VCaP (cell line): ENCODE results near the gene UBE2G2.

ENCODE experiments used
- H3K27ac ChIP-seq: fragments of 450-650 bp; 2 replicates; pipeline ENCODE4 v1.5.1; 2017
- TF ChIP-seq, protein P1 (sequence below): fragments of 450-650 bp; conservative IDR thresholded peaks from 2 replicates; pipeline ENCODE4 v1.5.1; 2017; ENCODE audit warnings: mild to moderate bottlenecking, moderate library complexity

Gene UBE2G2

DNA sequence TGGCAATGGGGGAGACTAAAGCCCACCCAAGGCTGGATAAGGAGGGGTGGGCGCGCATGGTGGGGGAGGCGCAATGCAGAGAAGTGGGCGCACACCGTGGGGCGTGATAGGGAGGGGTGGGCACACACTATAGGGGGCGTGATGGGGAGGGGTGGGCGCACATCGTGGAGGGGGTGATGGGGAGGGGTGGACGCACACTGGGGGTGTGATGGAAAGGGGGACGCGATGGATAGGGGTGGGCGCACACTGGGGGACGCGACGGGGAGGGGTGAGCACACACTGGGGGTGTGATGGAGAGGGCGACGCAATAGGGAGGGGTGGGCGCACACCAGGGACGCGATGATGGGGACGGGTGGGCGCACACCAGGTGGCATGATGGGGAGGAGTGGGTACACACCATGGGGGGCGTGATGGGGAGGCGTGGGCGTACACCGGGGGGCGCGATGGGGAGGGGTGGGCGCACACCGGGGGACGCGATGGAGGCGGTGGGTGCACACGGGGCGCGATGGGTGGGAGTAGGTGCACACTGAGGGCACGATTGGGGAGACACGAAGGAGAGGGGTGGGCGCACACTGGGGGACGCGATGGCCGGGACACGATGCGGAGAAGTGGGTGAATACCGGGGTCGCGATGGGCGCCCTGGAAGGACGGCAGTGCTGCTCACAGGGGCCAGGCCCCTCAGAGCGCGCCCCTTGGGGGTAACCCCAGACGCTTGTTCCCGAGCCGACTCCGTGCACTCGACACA is 15.3 kb upstream of the UBE2G2 start:
- TF ChIP-seq, protein P1, sequence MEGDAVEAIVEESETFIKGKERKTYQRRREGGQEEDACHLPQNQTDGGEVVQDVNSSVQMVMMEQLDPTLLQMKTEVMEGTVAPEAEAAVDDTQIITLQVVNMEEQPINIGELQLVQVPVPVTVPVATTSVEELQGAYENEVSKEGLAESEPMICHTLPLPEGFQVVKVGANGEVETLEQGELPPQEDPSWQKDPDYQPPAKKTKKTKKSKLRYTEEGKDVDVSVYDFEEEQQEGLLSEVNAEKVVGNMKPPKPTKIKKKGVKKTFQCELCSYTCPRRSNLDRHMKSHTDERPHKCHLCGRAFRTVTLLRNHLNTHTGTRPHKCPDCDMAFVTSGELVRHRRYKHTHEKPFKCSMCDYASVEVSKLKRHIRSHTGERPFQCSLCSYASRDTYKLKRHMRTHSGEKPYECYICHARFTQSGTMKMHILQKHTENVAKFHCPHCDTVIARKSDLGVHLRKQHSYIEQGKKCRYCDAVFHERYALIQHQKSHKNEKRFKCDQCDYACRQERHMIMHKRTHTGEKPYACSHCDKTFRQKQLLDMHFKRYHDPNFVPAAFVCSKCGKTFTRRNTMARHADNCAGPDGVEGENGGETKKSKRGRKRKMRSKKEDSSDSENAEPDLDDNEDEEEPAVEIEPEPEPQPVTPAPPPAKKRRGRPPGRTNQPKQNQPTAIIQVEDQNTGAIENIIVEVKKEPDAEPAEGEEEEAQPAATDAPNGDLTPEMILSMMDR, result no peak
- peak overlapping the region; percentile 87; the same call in 1 of the 2 replicates for H3K27ac ChIP-seq

DNA sequence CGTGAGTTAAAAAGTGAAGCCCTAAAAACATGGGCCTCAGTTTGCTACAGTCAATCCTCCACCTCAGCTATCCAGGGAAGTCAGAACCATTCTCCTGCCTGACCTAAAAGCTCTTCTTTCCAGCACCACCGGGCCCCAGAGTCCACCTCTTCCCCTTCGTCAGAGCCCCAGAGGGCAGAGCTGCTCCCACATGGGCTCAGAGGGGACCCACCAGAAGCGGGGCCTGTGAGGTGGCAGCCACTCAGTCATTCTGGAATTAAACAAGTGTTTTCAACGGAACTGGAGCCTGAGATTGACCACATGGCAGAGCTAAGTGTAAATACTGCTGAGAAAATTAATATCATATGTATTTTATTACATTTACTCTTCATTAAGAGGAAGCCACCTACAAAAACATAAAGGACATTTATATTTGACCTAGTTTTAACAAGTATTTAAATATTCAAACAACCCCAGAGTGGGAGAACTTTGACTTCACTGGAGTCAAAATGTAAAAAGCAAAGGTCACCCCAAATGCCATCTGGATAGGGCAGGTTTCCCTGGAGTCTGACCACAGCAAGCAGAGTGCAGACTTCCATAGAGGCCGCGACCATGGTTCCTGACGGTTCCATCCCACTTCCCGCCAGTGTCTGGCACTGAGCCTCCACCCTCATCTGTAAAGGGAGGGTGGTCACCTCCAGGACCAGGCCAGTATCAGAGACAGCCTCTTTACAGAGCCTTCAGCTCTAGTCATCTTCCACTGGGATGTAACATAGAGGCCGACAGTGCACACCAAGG is 14.4 kb upstream of the UBE2G2 start:
- H3K27ac ChIP-seq, result peak overlapping the region; percentile 87; the same call in 1 of the 2 replicates
- TF ChIP-seq, protein P1, result no peak

DNA sequence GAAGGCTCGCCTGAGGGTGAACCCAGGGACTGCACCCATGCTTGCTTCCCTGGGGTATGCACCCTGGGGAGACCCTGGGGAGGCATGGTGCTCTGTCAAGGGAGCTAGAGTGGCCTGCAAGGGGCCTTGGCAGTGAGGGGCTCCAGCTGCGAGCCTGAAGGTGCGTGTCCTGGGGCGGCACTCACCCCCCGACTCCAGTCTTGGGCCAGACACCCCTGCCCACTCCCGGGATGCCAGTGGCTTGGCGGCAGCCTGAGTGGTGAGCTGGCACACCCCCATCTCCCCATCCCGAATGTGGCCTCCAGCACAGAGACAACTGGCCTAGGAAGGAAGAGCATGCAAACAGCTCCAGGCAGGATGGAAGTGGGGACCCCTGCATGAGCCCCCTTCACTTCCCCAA is 13.6 kb upstream of the UBE2G2 start:
- TF ChIP-seq, protein P1, result no peak

DNA sequence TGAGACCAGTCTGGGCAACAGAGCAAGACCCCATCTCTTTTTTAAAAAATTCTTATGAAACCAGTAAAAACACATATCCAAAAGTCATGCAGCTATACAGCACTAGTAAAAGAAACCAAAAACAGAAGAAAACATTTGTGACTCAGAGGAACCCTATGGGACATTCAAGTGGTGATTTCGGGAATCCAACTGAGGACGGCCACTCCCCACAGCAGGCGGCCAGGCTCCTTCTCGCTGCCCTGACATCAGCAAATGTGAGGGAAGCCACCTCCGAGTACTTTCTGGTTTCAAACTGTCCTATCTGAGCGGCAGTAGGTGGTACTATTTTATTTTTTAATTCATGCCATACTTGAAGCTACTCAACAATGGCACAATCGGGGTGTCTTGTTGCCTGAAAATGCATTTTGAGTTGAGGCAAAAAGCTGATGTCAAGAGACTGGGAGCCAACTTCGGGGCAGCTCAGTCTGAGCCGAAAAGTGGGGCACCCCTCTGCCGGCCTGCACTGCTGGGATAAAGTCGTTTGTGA is 12.9 kb upstream of the UBE2G2 start:
- TF ChIP-seq, protein P1, result no peak
- H3K27ac ChIP-seq, result peak overlapping the region; percentile 78; the same call in 1 of the 2 replicates

More for the DNA sequence above, 13.6 kb upstream of the UBE2G2 start:
- peak overlapping the region; percentile 87; the same call in 1 of the 2 replicates for H3K27ac ChIP-seq

DNA sequence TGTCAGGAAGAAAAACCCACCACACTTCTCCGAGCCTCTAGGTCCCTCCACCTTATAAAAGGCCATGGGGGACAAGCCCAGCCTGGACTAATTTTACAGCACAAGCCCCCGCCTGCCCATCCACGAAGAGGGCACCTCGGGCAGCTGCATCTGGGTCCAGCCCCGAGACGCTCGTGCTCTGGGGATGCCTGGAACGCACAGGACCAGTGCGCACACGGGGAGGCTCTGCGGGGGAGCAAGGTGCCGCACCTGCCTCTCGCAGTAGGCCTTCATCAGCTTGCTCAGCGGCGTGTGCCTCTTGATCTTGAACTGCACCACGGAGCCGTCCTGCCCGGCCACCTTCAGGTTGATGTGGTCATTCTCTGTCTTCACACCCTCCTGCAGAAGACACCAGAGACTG is 12.1 kb upstream of the UBE2G2 start:
- peak overlapping the region; percentile 78 for H3K27ac ChIP-seq
- TF ChIP-seq, protein P1, result no peak

DNA sequence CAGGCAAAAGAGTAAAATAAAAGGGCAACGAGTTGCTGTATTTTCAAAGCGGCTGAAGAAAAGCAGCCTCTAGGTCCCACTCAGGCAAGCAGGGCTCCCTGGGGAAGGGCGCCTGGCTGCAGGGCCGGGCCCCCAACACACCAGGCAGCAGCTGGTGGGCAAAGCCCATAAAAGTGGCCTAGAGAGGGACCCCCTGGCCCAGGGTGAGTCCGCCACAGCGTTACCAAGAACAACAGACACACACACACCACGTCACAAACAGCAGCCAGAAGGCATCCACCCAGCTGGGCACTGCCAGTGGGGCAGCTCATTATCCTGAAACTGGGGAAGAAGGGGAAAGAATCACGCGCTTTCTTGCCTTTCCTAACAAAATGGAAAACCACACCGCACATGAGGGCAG is 11.5 kb upstream of the UBE2G2 start:
- H3K27ac ChIP-seq, result peak overlapping the region; percentile 78

DNA sequence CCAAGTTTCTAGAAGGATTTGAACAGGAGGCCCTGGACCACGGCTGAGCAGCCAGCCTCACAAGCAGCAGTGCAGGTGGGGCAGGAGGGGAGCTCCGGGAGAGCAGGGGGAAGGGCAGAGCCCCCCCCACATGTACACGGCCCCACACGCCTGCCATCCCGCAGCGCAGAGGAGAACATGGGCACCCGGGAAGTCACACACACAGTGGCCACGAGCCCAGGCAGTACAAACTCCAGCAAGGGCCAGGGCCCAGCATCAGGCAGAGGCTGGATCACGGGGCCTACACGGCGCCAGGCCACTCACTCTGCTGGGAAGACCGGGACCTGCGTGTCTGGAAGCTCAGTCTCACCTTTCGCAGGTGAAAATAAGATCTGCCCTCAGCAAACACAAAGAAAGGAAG is 11.0 kb upstream of the UBE2G2 start:
- TF ChIP-seq, protein P1, result no peak
- peak overlapping the region; percentile 78 for H3K27ac ChIP-seq

More for the DNA sequence above, 11.5 kb upstream of the UBE2G2 start:
- TF ChIP-seq, protein P1, result no peak
